Measurements from ENCODE around the gene WDR70. TPM values are rescaled to one million over a fixed set of nuclear protein-coding genes. Genes with fewer than 3 reads are reported as not detected.

The WDR70 gene
- total RNA-seq, 1 experiment from 2014 or later = 40.2 TPM

GRCh38 chr5:37658440-37658839 is 279.3 kb downstream of the WDR70 start:
- TF ChIP-seq CTCF (IDR thresholded peaks at IDR 0.05; ENCODE audit: insufficient read depth in 1 of 2, low read depth in 1 of 2, low read length in 1 of 2, severe bottlenecking in 1 of 2, unreplicated experiment in 1 of 2) = no peak
- ChIA-PET CTCF (no interaction called here), POLR2A (no interaction called here)
- no peaks in the 10 kb centered on the region for H3K27me3 ChIP-seq (replicated peaks; ENCODE audit: control insufficient read depth, insufficient read depth, low read length)
- intact Hi-C loops (cut with micrococcal nuclease; ENCODE audit: unreplicated experiment) = no loop called here
- H3K27ac Mint-ChIP-seq (ENCODE audit: unreplicated experiment) = no peak overlapping the region
- no peaks in the 10 kb centered on the region for H3K36me3 ChIP-seq (ENCODE audit: control insufficient read depth, insufficient read depth, low read length)
- no peak for DNase-seq
- BruUV-seq (replicated peaks) = no TSS peak
- H3K4me1 ChIP-seq = peaks cover 40% of the 10 kb centered on the region
- no peak overlapping the region for H3K4me3 Mint-ChIP-seq (ENCODE audit: unreplicated experiment)
- no peaks in the 10 kb centered on the region for H3K9me3 ChIP-seq
- peaks cover 8% of the 10 kb centered on the region for H3K36me3 Mint-ChIP-seq (ENCODE audit: insufficient read depth, unreplicated experiment)
- peaks cover 41% of the 10 kb centered on the region for H3K4me1 Mint-ChIP-seq (ENCODE audit: low read depth, unreplicated experiment)
- no peak overlapping the region for H3K4me3 ChIP-seq (ENCODE audit: low read depth, low read length)
- H3K27me3 Mint-ChIP-seq (ENCODE audit: insufficient read depth, unreplicated experiment) = no peaks in the 10 kb centered on the region
- H3K9me3 Mint-ChIP-seq (ENCODE audit: unreplicated experiment) = peaks cover 15% of the 10 kb centered on the region

- Mint-ChIP-seq H3K27ac (ENCODE audit: unreplicated experiment) (no peak overlapping the region), H3K4me1 (ENCODE audit: low read depth, unreplicated experiment) (peaks cover 36% of the 10 kb centered on the region), H3K36me3 (ENCODE audit: insufficient read depth, unreplicated experiment) (peaks cover 8% of the 10 kb centered on the region), H3K4me3 (ENCODE audit: unreplicated experiment) (no peak overlapping the region), H3K27me3 (ENCODE audit: insufficient read depth, unreplicated experiment) (no peaks in the 10 kb centered on the region), H3K9me3 (ENCODE audit: unreplicated experiment) (peaks cover 9% of the 10 kb centered on the region)
- intact Hi-C loops (cut with micrococcal nuclease; ENCODE audit: unreplicated experiment) = no loop called here
- no peaks in the 10 kb centered on the region for H3K27me3 ChIP-seq (replicated peaks; ENCODE audit: control insufficient read depth, insufficient read depth, low read length)
- no peak for TF ChIP-seq CTCF (IDR thresholded peaks at IDR 0.05; ENCODE audit: insufficient read depth in 1 of 2, low read depth in 1 of 2, low read length in 1 of 2, severe bottlenecking in 1 of 2, unreplicated experiment in 1 of 2)
- ChIA-PET POLR2A (no interaction called here), CTCF (interaction anchor here (0.7 kb wide), 1 partner anchor 775 kb away, joined by 5 read pairs; no protein-coding TSS in a partner anchor)
- no peak overlapping the region for H3K4me3 ChIP-seq (ENCODE audit: low read depth, low read length)
- no peaks in the 10 kb centered on the region for H3K9me3 ChIP-seq
- H3K36me3 ChIP-seq (ENCODE audit: control insufficient read depth, insufficient read depth, low read length) = no peaks in the 10 kb centered on the region
- DNase-seq = no peak
- H3K4me1 ChIP-seq = peaks cover 37% of the 10 kb centered on the region
- BruUV-seq (replicated peaks) = no TSS peak
Measured at GRCh38 chr5:37660319-37660718, 281.2 kb downstream of the WDR70 start.

- Mint-ChIP-seq H3K4me3 (ENCODE audit: unreplicated experiment) (no peak overlapping the region), H3K9me3 (ENCODE audit: unreplicated experiment) (peaks cover 9% of the 10 kb centered on the region), H3K4me1 (ENCODE audit: low read depth, unreplicated experiment) (peaks cover 36% of the 10 kb centered on the region), H3K27ac (ENCODE audit: unreplicated experiment) (no peak overlapping the region), H3K36me3 (ENCODE audit: insufficient read depth, unreplicated experiment) (no peaks in the 10 kb centered on the region), H3K27me3 (ENCODE audit: insufficient read depth, unreplicated experiment) (no peaks in the 10 kb centered on the region)
- ChIA-PET POLR2A (no interaction called here), CTCF (no interaction called here)
- intact Hi-C loops (cut with micrococcal nuclease; ENCODE audit: unreplicated experiment) = no loop called here
- H3K4me1 ChIP-seq = peaks cover 37% of the 10 kb centered on the region
- no peaks in the 10 kb centered on the region for H3K27me3 ChIP-seq (replicated peaks; ENCODE audit: control insufficient read depth, insufficient read depth, low read length)
- no peaks in the 10 kb centered on the region for H3K36me3 ChIP-seq (ENCODE audit: control insufficient read depth, insufficient read depth, low read length)
- BruUV-seq (replicated peaks) = no TSS peak
- H3K9me3 ChIP-seq = no peaks in the 10 kb centered on the region
- H3K4me3 ChIP-seq (ENCODE audit: low read depth, low read length) = no peak overlapping the region
- no peak for DNase-seq
- TF ChIP-seq CTCF (IDR thresholded peaks at IDR 0.05; ENCODE audit: insufficient read depth in 1 of 2, low read depth in 1 of 2, low read length in 1 of 2, severe bottlenecking in 1 of 2, unreplicated experiment in 1 of 2) = no peak
Measured at GRCh38 chr5:37661227-37661920, 282.3 kb downstream of the WDR70 start.
